Mesodermal cell (in vitro differentiated cells): ENCODE data around the gene ACACA.

Experiments
- H3K27ac ChIP-seq: 2 replicates; pipeline ENCODE4 v1.7.0; 2013; ENCODE audit warnings: mild to moderate bottlenecking, low read depth, low read length, moderate library complexity; ENCODE audit not compliant: severe bottlenecking
- H3K36me3 ChIP-seq: 2 replicates; pipeline ENCODE4 v1.7.1; 2013; ENCODE audit warnings: mild to moderate bottlenecking, low read length, moderate library complexity; ENCODE audit not compliant: control insufficient read depth, insufficient read depth
- H3K4me1 ChIP-seq: one replicate; pipeline ENCODE4 v1.7.1; 2013; ENCODE audit warnings: mild to moderate bottlenecking, low read length; ENCODE audit not compliant: insufficient read depth, control insufficient read depth, poor library complexity, severe bottlenecking
- H3K4me3 ChIP-seq: 2 replicates; pipeline ENCODE4 v1.7.0; 2013; ENCODE audit warnings: low read length, control low read depth, mild to moderate bottlenecking; ENCODE audit not compliant: insufficient read depth, poor library complexity, severe bottlenecking; ENCODE audit errors: extremely low read depth
- H3K9me3 ChIP-seq: 2 replicates; pipeline ENCODE4 v1.7.1; 2013; ENCODE audit warnings: mild to moderate bottlenecking, low read length, moderate library complexity; ENCODE audit not compliant: control insufficient read depth
- WGBS, 2 experiments: methylation state at CpG; one replicate each; pipeline ENCODE4 v1.1.5; 2013; ENCODE audit warnings: missing lambda C conversion rate in 2 of 2; ENCODE audit not compliant: insufficient coverage in 2 of 2; 5-methylcytosine and 5-hydroxymethylcytosine counted together

Gene ACACA

DNA sequence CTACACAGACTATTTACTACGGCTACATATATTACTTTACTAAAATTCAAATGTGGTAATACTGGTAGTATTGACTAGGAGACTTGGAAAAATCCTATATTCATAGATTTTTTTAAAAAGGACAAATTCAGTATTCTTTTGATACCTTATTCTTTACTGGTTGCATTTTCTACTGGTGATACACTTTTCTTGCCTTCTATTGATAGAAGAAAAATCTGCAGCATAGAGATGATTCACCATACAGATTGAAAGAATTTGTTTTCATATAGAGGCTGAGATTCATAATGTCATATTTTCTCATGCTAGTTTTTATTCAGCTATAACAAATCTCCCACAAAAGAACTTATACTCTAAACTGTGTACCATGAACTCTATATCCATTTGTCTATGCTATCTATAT lies 226.3 kb downstream of the ACACA start:
- H3K4me3 ChIP-seq = no peak overlapping the region
- no peaks in the 10 kb centered on the region for H3K9me3 ChIP-seq
- peaks cover 37% of the 10 kb centered on the region for H3K4me1 ChIP-seq
- WGBS, 2 experiments = no CpG with 5 or more reads among the region's 1 CpG
- no peak overlapping the region for H3K27ac ChIP-seq
- H3K36me3 ChIP-seq = peaks cover 55% of the 10 kb centered on the region

DNA sequence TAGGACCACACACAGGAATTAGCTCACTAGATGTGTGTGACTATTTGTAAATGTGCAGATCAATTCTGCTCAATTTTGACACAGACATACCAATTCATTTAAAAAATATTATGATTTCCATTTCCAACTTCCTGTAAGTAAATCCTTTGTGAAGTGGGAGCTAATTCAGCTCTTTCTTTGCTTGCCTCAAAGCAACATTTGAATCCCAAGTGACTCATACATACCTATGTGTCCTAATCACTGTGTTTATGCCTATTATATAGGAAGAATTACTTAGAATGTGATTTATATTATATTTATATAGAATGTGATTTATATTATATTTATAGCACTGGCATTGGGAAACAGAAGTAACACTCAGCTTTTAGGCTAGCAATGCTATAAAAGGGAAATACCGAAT lies 226.7 kb downstream of the ACACA start:
- peaks cover 54% of the 10 kb centered on the region for H3K36me3 ChIP-seq
- no CpG with 5 or more reads among the region's 1 CpG for WGBS, 2 experiments
- peak overlapping the region; percentile 19 for H3K27ac ChIP-seq
- H3K9me3 ChIP-seq = no peaks in the 10 kb centered on the region
- H3K4me3 ChIP-seq = no peak overlapping the region
- peaks cover 37% of the 10 kb centered on the region for H3K4me1 ChIP-seq

DNA sequence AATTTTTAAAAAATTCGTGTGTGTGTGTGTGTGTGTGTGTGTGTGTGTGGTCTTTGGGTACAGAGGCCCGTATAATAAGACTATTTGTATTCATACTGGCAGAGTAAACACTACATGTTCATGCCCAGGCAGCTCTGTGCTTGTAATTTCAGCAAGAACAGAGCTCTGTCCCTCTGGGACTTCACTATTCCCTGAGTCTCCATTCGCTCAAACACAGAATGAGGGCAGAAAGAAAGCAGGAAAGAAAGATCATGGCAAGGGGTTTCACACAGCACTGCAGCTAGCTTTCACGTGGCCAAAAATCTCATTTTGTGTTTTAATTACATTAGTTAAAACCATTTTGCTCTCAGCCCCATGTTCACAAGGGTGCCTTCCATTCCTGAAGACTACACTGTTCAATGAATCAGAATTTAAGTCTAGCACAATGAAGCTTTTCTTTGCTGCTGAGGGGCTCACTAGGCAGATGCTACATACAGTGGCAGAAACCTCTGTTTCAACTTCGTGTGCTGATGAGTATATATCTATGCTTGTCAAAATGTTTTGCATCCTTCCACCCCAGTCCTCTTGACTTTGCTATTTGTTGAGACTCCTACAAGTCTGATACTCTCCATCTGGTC lies 229.3 kb downstream of the ACACA start:
- 100% methylated on average over 1 to 2 of the region's 5 CpGs for WGBS, 2 experiments
- peaks cover 45% of the 10 kb centered on the region for H3K36me3 ChIP-seq
- no peak overlapping the region for H3K4me3 ChIP-seq
- H3K4me1 ChIP-seq = peaks cover 30% of the 10 kb centered on the region
- peak overlapping the region; percentile 58 for H3K27ac ChIP-seq
- H3K9me3 ChIP-seq = no peaks in the 10 kb centered on the region

DNA sequence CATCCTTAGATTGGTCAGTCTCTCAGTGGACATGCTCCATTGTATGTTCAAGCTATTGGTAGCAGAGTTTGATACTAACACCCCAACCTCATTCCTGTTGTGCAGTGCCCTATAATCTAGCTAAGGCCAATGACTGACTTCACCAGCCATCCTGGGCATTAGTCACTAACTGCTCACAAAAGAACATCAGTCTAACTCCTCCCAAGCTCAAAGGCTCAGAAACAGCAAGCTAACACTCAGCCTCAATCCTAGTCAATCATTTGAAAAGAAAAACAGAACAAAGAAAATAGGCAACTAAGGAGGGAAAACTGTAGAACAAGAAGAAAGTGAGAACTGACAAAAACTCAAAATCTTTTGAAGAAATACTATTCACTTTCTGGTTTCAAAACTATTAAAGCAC lies 229.9 kb downstream of the ACACA start:
- Histone ChIP-seq H3K36me3 (peaks cover 49% of the 10 kb centered on the region), H3K4me1 (peaks cover 29% of the 10 kb centered on the region), H3K27ac (peak overlapping the region; percentile 58), H3K4me3 (no peak overlapping the region), H3K9me3 (no peaks in the 10 kb centered on the region)

DNA sequence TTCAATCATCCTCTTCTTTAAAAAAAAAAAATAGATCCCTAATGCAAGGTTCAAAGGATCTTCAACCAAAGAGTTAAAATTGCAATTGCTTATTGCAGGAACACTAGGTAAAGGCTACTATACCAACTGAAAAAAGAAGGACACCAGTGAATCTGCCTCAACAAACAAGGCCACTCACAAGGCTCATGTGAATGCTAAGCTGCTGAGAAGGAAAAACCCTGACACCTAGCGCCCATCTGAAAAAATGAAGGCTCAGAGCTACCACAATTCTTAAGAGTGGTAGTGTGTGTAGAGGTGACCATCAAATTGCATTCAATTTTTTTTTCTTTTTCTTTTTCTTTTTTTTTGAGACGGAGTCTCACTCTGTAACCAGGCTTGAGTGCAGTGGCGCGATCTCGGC lies 232.4 kb downstream of the ACACA start:
- Histone ChIP-seq H3K36me3 (peaks cover 44% of the 10 kb centered on the region), H3K4me1 (peaks cover 23% of the 10 kb centered on the region), H3K4me3 (no peak overlapping the region), H3K27ac (no peak overlapping the region), H3K9me3 (no peaks in the 10 kb centered on the region)
- WGBS, 2 experiments = 69 to 76% methylated on average over 4 of the region's 5 CpGs

DNA sequence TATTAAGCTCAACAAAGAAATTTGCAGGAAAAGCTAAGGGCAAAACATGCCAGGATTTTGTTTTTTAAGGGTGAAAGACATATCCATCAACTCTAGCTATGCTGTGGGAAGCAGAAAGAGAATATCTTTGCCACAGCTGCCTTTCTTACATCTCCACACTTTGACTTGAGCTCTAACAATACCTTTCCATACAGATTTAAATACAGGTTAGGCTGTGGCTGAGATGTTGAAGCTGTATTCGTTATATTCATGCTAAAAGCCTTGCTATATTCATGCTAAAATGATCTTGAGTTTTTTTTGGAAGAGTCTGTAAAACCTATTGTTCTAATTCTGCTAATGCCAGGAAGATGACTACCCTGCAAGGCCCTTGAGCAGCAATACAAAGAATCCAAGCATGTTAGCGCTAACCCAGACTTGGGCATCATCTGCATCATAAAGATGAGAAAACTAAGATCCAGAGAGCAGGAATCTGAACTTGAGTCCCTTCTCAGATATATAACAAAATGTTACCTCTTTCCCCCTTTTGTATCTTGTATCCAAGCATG lies 235.7 kb downstream of the ACACA start:
- no peaks in the 10 kb centered on the region for H3K9me3 ChIP-seq
- H3K36me3 ChIP-seq = peaks cover 27% of the 10 kb centered on the region
- no peak overlapping the region for H3K27ac ChIP-seq
- peaks cover 4% of the 10 kb centered on the region for H3K4me1 ChIP-seq
- 57 to 100% methylated on average over 1 of the region's 2 CpGs for WGBS, 2 experiments
- H3K4me3 ChIP-seq = no peak overlapping the region

DNA sequence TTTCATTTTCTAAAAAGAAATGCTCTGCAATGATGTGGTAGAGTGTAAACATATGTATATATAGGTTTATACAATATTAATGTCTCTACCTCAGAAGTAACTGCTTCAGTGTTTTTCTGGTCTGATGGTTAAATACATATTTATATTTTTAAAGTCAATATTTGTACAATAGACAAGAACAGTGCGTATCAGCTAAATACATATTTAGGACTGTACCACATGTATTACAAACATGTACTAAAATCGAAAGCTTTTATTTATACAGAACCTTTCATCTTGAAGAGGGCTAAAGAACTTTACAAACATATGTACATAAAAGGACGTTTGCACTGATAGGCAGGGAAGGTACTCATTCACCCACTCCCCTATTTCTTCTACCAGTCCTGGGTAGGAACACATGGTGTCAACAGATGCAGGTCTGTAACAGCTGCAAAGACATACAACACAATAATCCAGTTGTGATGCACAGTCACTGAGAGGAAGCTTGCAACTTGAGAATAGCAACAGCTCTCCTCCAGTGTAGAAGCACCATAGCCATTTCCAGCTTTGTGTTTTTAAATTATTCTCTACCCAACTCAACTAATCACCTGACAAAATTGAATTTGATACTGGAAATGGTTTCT lies 237.8 kb downstream of the ACACA start:
- no peak overlapping the region for H3K27ac ChIP-seq
- no peaks in the 10 kb centered on the region for H3K9me3 ChIP-seq
- H3K4me1 ChIP-seq = peaks cover 4% of the 10 kb centered on the region
- no peak overlapping the region for H3K4me3 ChIP-seq
- peaks cover 22% of the 10 kb centered on the region for H3K36me3 ChIP-seq
- WGBS, 2 experiments = 80 to 100% methylated on average over 1 of the region's 3 CpGs

DNA sequence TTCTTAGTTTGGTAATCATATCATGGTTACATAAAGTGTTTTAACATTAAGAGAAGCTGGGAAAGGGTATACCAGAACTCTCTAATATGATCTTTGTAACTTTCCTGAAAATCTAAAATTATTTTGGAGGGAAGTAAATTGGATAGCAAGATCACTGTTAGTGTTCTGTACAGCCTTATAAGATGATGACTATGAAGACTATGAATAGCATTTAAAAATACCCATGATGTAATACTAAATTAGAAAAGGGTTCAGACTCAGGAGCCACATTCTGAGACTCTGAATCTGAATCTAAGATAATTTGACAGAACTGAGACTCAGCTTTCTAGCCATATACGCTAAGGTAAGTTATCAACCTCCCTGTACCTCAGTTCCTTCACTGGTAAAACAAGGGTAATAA lies 238.9 kb downstream of the ACACA start:
- Histone ChIP-seq H3K4me1 (peaks cover 4% of the 10 kb centered on the region), H3K36me3 (peaks cover 26% of the 10 kb centered on the region), H3K27ac (no peak overlapping the region), H3K4me3 (no peak overlapping the region), H3K9me3 (no peaks in the 10 kb centered on the region)
- WGBS, 2 experiments = no CpG with 5 or more reads among the region's 1 CpG

DNA sequence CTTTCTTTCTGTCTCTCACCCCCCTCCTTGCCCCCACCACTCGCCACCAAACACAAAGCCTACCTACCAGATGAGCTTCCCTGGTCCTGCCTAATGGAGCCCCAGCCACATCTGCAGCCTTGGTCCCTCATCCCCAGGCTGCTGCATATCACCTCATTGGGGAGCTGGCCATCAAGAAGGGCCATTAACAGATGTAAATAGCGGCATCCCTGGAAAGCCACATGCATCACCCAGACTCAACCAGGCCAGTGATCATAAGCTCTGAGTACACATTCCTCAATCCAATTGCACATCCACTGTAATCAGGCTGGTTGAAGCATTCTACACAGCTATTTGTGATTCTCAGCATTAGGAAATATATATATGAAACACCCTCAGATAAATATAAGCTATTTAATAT lies 242.6 kb downstream of the ACACA start:
- WGBS, 2 experiments = 100% methylated on average over 1 of the region's 2 CpGs; no CpG with 5 or more reads in 1 of the 2 experiments

DNA sequence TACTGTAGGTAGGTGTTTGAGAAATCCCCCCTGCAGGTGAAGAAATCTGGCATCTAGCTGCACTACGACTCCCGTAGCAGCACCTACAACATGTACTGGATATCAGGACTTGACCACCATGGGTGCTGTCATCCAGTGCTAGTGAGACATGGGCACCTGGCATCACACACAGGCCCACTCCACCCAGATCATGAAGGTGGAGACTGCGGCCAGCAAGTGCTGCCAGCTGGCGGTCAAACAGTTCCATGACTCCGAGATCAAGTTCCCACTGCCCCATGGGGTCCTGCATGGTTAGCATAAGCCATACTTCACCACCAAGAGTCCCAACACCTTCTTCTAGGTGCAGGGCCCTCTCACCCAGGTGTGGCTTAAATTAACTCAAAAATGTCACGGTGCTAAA lies 243.8 kb downstream of the ACACA start:
- peaks cover 55% of the 10 kb centered on the region for H3K36me3 ChIP-seq
- H3K4me3 ChIP-seq = no peak overlapping the region
- 95 to 100% methylated on average over 3 to 6 of the region's 6 CpGs for WGBS, 2 experiments

More for the DNA sequence above, 242.6 kb downstream of the ACACA start:
- Histone ChIP-seq H3K27ac (no peak overlapping the region), H3K9me3 (no peaks in the 10 kb centered on the region), H3K36me3 (peaks cover 47% of the 10 kb centered on the region), H3K4me3 (no peak overlapping the region), H3K4me1 (no peaks in the 10 kb centered on the region)

DNA sequence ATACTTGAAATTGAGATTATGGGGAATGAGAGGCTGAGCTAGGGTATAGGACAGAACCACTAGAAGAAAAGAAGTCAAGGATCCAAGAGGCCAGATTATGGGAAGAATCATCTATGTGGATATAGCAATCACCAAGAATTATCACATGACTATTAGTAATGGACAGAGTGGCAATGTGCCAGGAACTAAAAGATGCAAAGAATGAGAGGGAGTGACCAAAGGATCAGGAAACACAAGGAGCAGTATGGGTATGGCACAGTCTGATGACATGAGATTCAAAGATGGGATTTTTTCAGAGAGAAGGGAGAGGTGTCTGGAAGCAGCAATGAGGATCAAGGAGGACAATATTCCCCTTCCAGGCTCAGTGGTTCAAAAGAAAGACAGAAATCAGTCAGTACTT lies 245.7 kb downstream of the ACACA start:
- peaks cover 53% of the 10 kb centered on the region for H3K36me3 ChIP-seq
- H3K9me3 ChIP-seq = no peaks in the 10 kb centered on the region
- H3K4me3 ChIP-seq = no peak overlapping the region
- H3K4me1 ChIP-seq = no peaks in the 10 kb centered on the region
- no peak overlapping the region for H3K27ac ChIP-seq

More for the DNA sequence above, 243.8 kb downstream of the ACACA start:
- Histone ChIP-seq H3K9me3 (no peaks in the 10 kb centered on the region), H3K27ac (no peak overlapping the region), H3K4me1 (no peaks in the 10 kb centered on the region)
